Mammary epithelial cell (primary cell): ENCODE results near the gene GUCY1A2.

Experiments used
- CTCF ChIP-seq, 2 donors: IDR thresholded peaks in 1 of 2; conservative IDR thresholded peaks in 1 of 2; 2 replicates each; pipeline ENCODE4 v1.5.1; 2011 to 2012; ENCODE audit warnings: inconsistent platforms in 2 of 2, low read length in 2 of 2, mild to moderate bottlenecking in 2 of 2, control low read depth in 1 of 2, low read depth in 1 of 2; ENCODE audit not compliant: insufficient read depth in 1 of 2; ENCODE audit errors: extremely low read depth in 1 of 2
- EZH2 ChIP-seq: IDR thresholded peaks from 2 replicates; pipeline ENCODE4 v1.6.1; 2012; ENCODE audit warnings: low read length, inconsistent platforms, borderline replicate concordance

DNA sequence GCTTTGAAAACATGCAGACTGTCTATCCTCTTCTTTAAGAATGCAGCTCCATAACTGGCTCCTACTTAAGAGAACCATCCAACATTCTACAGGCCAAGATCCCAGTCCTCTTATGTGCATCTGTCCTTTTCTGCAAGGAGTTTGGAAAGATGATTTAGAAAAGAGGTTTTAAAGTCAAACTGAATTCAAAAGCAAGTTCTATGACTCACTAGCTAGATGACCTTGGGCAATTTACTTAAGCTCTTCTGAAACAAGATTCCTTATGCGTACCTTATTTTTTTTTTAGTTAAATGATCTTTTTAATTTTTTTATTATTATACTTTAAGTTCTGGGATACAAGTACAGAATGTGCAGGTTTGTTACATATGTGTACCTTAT lies 29.2 kb downstream of the GUCY1A2 start:
- TF ChIP-seq EZH2, result no peak
- no peak for TF ChIP-seq CTCF (conservative IDR thresholded peaks at IDR 0.05 in 1 of 2, IDR thresholded peaks at IDR 0.05 in 1 of 2; ENCODE audit: extremely low read depth in 1 of 2, insufficient read depth in 1 of 2, low read depth in 1 of 2, low read length in 2 of 2)
